ENCODE results near the gene SLCO4A1. TPM values are rescaled to one million over a fixed set of nuclear protein-coding genes. Genes with fewer than 3 reads are reported as not detected.

The SLCO4A1 gene
- total and polyA plus RNA-seq, 12 donors = 0.39 to 27.0 (median 4.9) TPM

GRCh38 chr20:62693524-62693922 is 51.2 kb downstream of the SLCO4A1 start:
- intact Hi-C loops (cut with DNase I) = no loop called here
- H3K4me3 ChIP-seq = no peak overlapping the region
- H3K36me3 ChIP-seq (replicated peaks in 1 of 2) = no peaks in the 10 kb centered on the region
- no peaks in the 10 kb centered on the region for H3K9me3 ChIP-seq (replicated peaks in 1 of 3)
- no peaks in the 10 kb centered on the region for H3K4me1 ChIP-seq (replicated peaks in 1 of 2)
- peaks cover 10% of the 10 kb centered on the region for H3K27me3 ChIP-seq
- DNase-seq = no peak
- TF ChIP-seq CTCF (IDR thresholded peaks at IDR 0.05) (no peak), POLR2A (IDR thresholded peaks at IDR 0.05) (no peak)
- 60 to 80% (median 74%) methylated on average over 6 to 10 of the region's 10 CpGs; no CpG with 5 or more reads in 1 of the 4 donors for WGBS, 4 donors
- no peak overlapping the region for H3K27ac ChIP-seq

- no peak overlapping the region for H3K27ac ChIP-seq
- no peaks in the 10 kb centered on the region for H3K4me1 ChIP-seq (replicated peaks in 1 of 2)
- no peak overlapping the region for H3K4me3 ChIP-seq
- no peaks in the 10 kb centered on the region for H3K9me3 ChIP-seq (replicated peaks in 1 of 3)
- DNase-seq = no peak
- peaks cover 9% of the 10 kb centered on the region for H3K27me3 ChIP-seq
- intact Hi-C loops (cut with DNase I) = no loop called here
- WGBS, 4 donors = 66 to 85% (median 78%) methylated on average over 7 to 10 of the region's 10 CpGs
- TF ChIP-seq CTCF (IDR thresholded peaks at IDR 0.05) = no peak
- no peak for TF ChIP-seq POLR2A (IDR thresholded peaks at IDR 0.05)
- H3K36me3 ChIP-seq (replicated peaks in 1 of 2) = no peaks in the 10 kb centered on the region
Observed at GRCh38 chr20:62694106-62694505, 51.8 kb downstream of the SLCO4A1 start.

GRCh38 chr20:62694868-62695267 is 52.6 kb downstream of the SLCO4A1 start:
- Histone ChIP-seq H3K9me3 (replicated peaks in 1 of 3) (no peaks in the 10 kb centered on the region), H3K4me3 (no peak overlapping the region), H3K27me3 (peaks cover 7% of the 10 kb centered on the region), H3K4me1 (replicated peaks in 1 of 2) (no peaks in the 10 kb centered on the region), H3K27ac (no peak overlapping the region), H3K36me3 (replicated peaks in 1 of 2) (no peaks in the 10 kb centered on the region)
- no peak for DNase-seq
- 77 to 93% (median 80%) methylated on average over 8 to 15 of the region's 15 CpGs for WGBS, 4 donors
- intact Hi-C loops (cut with DNase I) = no loop called here
- TF ChIP-seq CTCF (IDR thresholded peaks at IDR 0.05) (no peak), POLR2A (IDR thresholded peaks at IDR 0.05) (no peak)

- H3K9me3 ChIP-seq (replicated peaks in 1 of 3) = no peaks in the 10 kb centered on the region
- H3K27ac ChIP-seq = no peak overlapping the region
- DNase-seq = no peak
- H3K4me1 ChIP-seq (replicated peaks in 1 of 2) = no peaks in the 10 kb centered on the region
- no peak overlapping the region for H3K4me3 ChIP-seq
- intact Hi-C loops (cut with DNase I) = no loop called here
- H3K36me3 ChIP-seq (replicated peaks in 1 of 2) = no peaks in the 10 kb centered on the region
- TF ChIP-seq POLR2A (IDR thresholded peaks at IDR 0.05) (no peak), CTCF (IDR thresholded peaks at IDR 0.05) (no peak)
- WGBS, 4 donors = 77 to 87% (median 84%) methylated on average over 24 to 32 of the region's 32 CpGs
- peaks cover 4% of the 10 kb centered on the region for H3K27me3 ChIP-seq
Observed at GRCh38 chr20:62695448-62696414, 53.4 kb downstream of the SLCO4A1 start.

All from adrenal gland (tissue), 12 donors.